Hematopoietic multipotent progenitor cell treated with erythropoietin and hydrocortisone succinate and interleukin-3 and kit ligand, for 6 days (in vitro differentiated cells): ENCODE data around the gene CSNK2A1.

ENCODE experiments used
- DNase-seq: peaks from one replicate; pipeline ENCODE4 v3.0.0-alpha.2; 2015

Gene CSNK2A1

DNA sequence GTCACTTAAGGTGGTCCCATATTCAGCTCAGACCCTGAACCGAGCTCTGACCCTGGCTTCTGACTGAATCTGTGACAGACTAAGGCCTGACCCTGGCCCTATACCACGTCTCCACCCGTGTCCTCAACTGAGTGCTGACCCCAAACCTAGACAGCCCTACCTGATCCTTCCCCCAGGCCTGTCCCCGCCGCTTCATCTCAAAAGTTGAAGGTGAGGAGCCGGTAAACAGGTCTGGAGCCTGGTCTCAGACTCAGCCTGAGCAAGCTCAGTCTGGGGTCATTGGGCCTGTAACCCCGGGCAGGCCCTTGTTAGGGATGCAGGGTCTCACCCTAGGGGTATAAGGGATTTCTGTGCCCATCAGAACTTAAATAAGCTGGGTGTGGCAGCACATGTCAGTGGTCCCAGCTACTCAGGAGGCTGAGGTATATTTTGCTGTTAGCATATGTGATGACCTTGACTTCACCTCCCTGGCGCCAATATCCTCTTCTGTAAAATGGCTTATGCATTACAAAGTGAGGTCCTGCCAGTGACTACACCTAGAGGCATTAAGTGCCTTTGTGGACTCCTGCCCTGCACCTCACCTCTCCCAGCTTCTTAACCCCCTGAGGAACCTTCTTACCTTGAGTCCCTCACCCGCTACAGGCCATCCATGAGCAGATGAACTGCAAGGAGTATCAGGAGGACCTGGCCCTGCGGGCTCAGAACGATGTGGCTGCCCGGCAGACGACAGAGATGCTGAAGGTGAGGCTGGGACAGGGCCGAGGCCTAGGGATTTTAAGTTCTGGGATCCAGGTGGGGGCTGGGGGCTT lies 115.5 kb downstream of the CSNK2A1 start:
- DNase-seq: no peak

DNA sequence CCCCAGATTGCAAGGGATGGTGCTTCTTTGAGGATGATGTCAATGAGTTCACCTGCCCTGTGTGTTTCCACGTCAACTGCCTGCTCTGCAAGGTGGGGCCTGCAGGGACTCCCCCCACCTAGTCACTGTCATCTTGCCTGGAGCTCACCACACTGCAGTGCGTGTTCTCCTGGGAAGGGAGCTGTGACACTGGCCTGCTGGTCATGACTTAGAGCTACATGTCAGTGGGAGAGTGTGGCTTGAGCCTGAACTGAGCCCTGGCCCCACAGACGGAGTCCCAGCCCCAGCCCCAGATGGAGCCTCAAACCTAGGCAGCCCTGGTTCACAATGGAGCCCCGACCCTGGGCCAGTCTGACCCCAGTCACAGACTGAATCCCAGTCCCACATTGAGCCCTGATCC lies 116.2 kb downstream of the CSNK2A1 start:
- no peak for DNase-seq

DNA sequence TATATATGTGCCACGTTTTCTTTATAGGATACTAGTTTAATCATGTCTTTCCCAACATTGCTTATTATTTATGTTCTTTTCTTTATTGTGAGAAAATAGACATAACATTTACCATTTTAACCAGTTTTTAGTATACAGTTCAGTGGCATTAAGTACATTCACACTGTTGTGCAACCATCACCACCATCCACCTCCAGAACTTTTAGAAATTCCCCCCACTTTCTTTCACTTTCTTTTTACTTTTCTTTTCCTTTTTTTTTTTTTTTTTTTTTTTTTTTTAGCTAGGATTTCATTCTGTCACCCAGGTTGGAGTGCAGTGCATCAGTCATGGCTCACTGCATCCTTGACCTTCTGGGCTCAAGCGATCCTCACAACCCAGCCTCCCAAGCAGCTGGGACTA lies 117.0 kb downstream of the CSNK2A1 start:
- no peak for DNase-seq
